Caco-2 (cell line): ENCODE results near the gene SH3BGRL2. TPM values are rescaled to one million over a fixed set of nuclear protein-coding genes. Genes with fewer than 3 reads are reported as not detected.

ENCODE experiments used
- BruUV-seq: library from RNA; stranded (reverse); fragments of 400-500 nt; replicated peaks from 2 replicates; lab custom pipeline; 2021; lab: Mats Ljungman, UMichigan
- CTCF ChIA-PET: fragments of 300-600 bp; sonication (Branson Sonifier 250); formaldehyde crosslinking; loops from one replicate; lab custom pipeline; 2022; ENCODE audit warnings: antibody characterized with exemption; lab: Charles Lee
- POLR2A ChIA-PET: fragments of 300-600 bp; sonication (Branson Sonifier 250); formaldehyde crosslinking; loops from one replicate; lab custom pipeline; 2022; ENCODE audit warnings: antibody characterized with exemption; lab: Charles Lee
- DNase-seq, 2 experiments: peaks; one replicate each; pipeline versions ENCODE4 v3.0.0 to v3.0.0-alpha.2; 2020 to 2022
- H3K27me3 ChIP-seq: replicated peaks from 2 replicates; pipeline ENCODE4 v1.6.0; 2011; ENCODE audit warnings: low read length; ENCODE audit not compliant: control insufficient read depth, insufficient read depth
- H3K36me3 ChIP-seq: 2 replicates; pipeline ENCODE4 v1.5.1; 2011; ENCODE audit warnings: low read length; ENCODE audit not compliant: control insufficient read depth, insufficient read depth
- H3K4me1 ChIP-seq: fragments of 250-450 bp; sonication (Bioruptor Pico); 2 replicates; pipeline ENCODE4 v1.5.1; 2020; ENCODE audit warnings: mild to moderate bottlenecking
- H3K4me3 ChIP-seq: 2 replicates; pipeline ENCODE4 v1.5.1; 2011; ENCODE audit warnings: low read depth, mild to moderate bottlenecking, control low read depth, low read length
- H3K9me3 ChIP-seq: fragments of 250-450 bp; sonication (Bioruptor Pico); 2 replicates; pipeline ENCODE4 v1.5.1; 2020; ENCODE audit warnings: mild to moderate bottlenecking, moderate library complexity
- H3K27ac Mint-ChIP-seq: one replicate; pipeline ENCODE4 v1.8.0; 2022; ENCODE audit warnings: mixed read lengths; ENCODE audit not compliant: unreplicated experiment
- H3K27me3 Mint-ChIP-seq: one replicate; pipeline ENCODE4 v1.8.0; 2022; ENCODE audit warnings: mixed read lengths; ENCODE audit not compliant: insufficient read depth, unreplicated experiment
- H3K36me3 Mint-ChIP-seq: one replicate; pipeline ENCODE4 v1.8.0; 2022; ENCODE audit warnings: mild to moderate bottlenecking, mixed read lengths; ENCODE audit not compliant: insufficient read depth, unreplicated experiment
- H3K4me1 Mint-ChIP-seq: one replicate; pipeline ENCODE4 v1.8.0; 2022; ENCODE audit warnings: low read depth, mixed read lengths; ENCODE audit not compliant: unreplicated experiment
- H3K4me3 Mint-ChIP-seq: one replicate; pipeline ENCODE4 v1.8.0; 2022; ENCODE audit warnings: mild to moderate bottlenecking, moderate library complexity, mixed read lengths; ENCODE audit not compliant: unreplicated experiment
- H3K9me3 Mint-ChIP-seq: one replicate; pipeline ENCODE4 v1.8.0; 2022; ENCODE audit warnings: mixed read lengths; ENCODE audit not compliant: unreplicated experiment
- CTCF ChIP-seq, 2 experiments: fragments of 200-600 bp in 1 of 2; IDR thresholded peaks; 1 replicate in 1 of 2; 2 replicates in 1 of 2; pipeline versions ENCODE4 v1.5.1 to v1.8.0; 2011 to 2022; ENCODE audit warnings: antibody characterized with exemption in 1 of 2, control low read depth in 1 of 2, inconsistent platforms in 1 of 2, low read depth in 1 of 2, low read length in 1 of 2, mild to moderate bottlenecking in 1 of 2, moderate library complexity in 1 of 2; ENCODE audit not compliant: insufficient read depth in 1 of 2, severe bottlenecking in 1 of 2, unreplicated experiment in 1 of 2
- intact Hi-C: fragments of 100-400 bp; cut with micrococcal nuclease; formaldehyde crosslinking; loops from one replicate; pipeline ENCODE4 v1.10.0; 2022; ENCODE audit not compliant: unreplicated experiment
- total RNA-seq: library from RNA; stranded (reverse); gene quantifications from 2 replicates; pipeline ENCODE4 v1.2.3, GENCODE V29; 2022

Gene SH3BGRL2
- total RNA-seq, 1 experiment from 2014 or later, result 102 TPM

- H3K27me3 Mint-ChIP-seq, result no peaks in the 10 kb centered on the region
- H3K4me3 Mint-ChIP-seq, result no peak overlapping the region
- intact Hi-C loops, result no loop called here
- no peak for DNase-seq
- peaks cover 20% of the 10 kb centered on the region for H3K4me1 Mint-ChIP-seq
- peaks cover 14% of the 10 kb centered on the region for H3K36me3 Mint-ChIP-seq
- H3K4me3 ChIP-seq, result no peak overlapping the region
- no peaks in the 10 kb centered on the region for H3K9me3 ChIP-seq
- H3K27me3 ChIP-seq, result no peaks in the 10 kb centered on the region
- CTCF ChIA-PET, result no interaction called here
- POLR2A ChIA-PET, result no interaction called here
- no peak overlapping the region for H3K27ac Mint-ChIP-seq
- no peaks in the 10 kb centered on the region; the same call in 1 of the 2 replicates for H3K36me3 ChIP-seq
- no TSS peak for BruUV-seq
- H3K4me1 ChIP-seq, result peaks cover 26% of the 10 kb centered on the region
- no peak for TF ChIP-seq CTCF (IDR thresholded peaks at IDR 0.05; ENCODE audit: insufficient read depth in 1 of 2, low read depth in 1 of 2, low read length in 1 of 2, severe bottlenecking in 1 of 2, unreplicated experiment in 1 of 2)
- H3K9me3 Mint-ChIP-seq, result no peaks in the 10 kb centered on the region
Measured at GRCh38 chr6:79627422-79627821, 3.7 kb upstream of the SH3BGRL2 start.

GRCh38 chr6:79628466-79629288 lies 2.5 kb upstream of the SH3BGRL2 start:
- Histone ChIP-seq H3K4me1 (peaks cover 32% of the 10 kb centered on the region), H3K27me3 (no peaks in the 10 kb centered on the region), H3K9me3 (no peaks in the 10 kb centered on the region), H3K36me3 (no peaks in the 10 kb centered on the region; the same call in 1 of the 2 replicates), H3K4me3 (no peak overlapping the region)
- intact Hi-C loops, result no loop called here
- Mint-ChIP-seq H3K36me3 (peaks cover 14% of the 10 kb centered on the region), H3K27ac (peak overlapping the region; percentile 46), H3K27me3 (no peaks in the 10 kb centered on the region), H3K9me3 (no peaks in the 10 kb centered on the region), H3K4me1 (peaks cover 18% of the 10 kb centered on the region), H3K4me3 (no peak overlapping the region)
- ChIA-PET CTCF (interaction anchor here (0.6 to 1.0 kb wide), 2 partner anchors 12 to 25 kb away, joined by 3 to 4 read pairs; no protein-coding TSS in a partner anchor), POLR2A (no interaction called here)
- no TSS peak for BruUV-seq
- TF ChIP-seq CTCF (IDR thresholded peaks at IDR 0.05; ENCODE audit: insufficient read depth in 1 of 2, low read depth in 1 of 2, low read length in 1 of 2, severe bottlenecking in 1 of 2, unreplicated experiment in 1 of 2), result no peak
- no peak for DNase-seq

- Mint-ChIP-seq H3K9me3 (no peaks in the 10 kb centered on the region), H3K4me1 (peaks cover 25% of the 10 kb centered on the region), H3K36me3 (peaks cover 23% of the 10 kb centered on the region), H3K27me3 (no peaks in the 10 kb centered on the region), H3K4me3 (peak overlapping the region; percentile 95), H3K27ac (peak overlapping the region; percentile 94)
- Histone ChIP-seq H3K27me3 (no peaks in the 10 kb centered on the region), H3K4me1 (peaks cover 32% of the 10 kb centered on the region), H3K36me3 (no peaks in the 10 kb centered on the region; the same call in 1 of the 2 replicates), H3K4me3 (peak overlapping the region; percentile 90), H3K9me3 (no peaks in the 10 kb centered on the region)
- TF ChIP-seq CTCF (IDR thresholded peaks at IDR 0.05; ENCODE audit: insufficient read depth in 1 of 2, low read depth in 1 of 2, low read length in 1 of 2, severe bottlenecking in 1 of 2, unreplicated experiment in 1 of 2), result no peak
- ChIA-PET POLR2A (interaction anchor here (0.6 to 1.9 kb wide), 10 partner anchors 8 to 199 kb away, joined by 3 to 15 read pairs (median 6); partner anchors contain the start of gene LCA5), CTCF (interaction anchor here (0.9 to 1.7 kb wide), 2 partner anchors 42 to 44 kb away, joined by 3 to 9 read pairs; no protein-coding TSS in a partner anchor)
- TSS peak; percentile 65 for BruUV-seq
- peak in 1 of 2 experiments; percentile 20 for DNase-seq
- intact Hi-C loops, result loop anchor here (1.0 to 2.0 kb wide), 2 partner anchors 21 to 82 kb away; no protein-coding TSS in a partner anchor
Measured at GRCh38 chr6:79630380-79630882, 698 bp upstream of the SH3BGRL2 start.
